Esophagus (tissue), 2 donors: ENCODE measurements around the gene MRNIP. TPM values are rescaled to one million over a fixed set of nuclear protein-coding genes. Genes with fewer than 3 reads are reported as not detected.

Source experiments
- H3K27ac ChIP-seq, 2 donors: one replicate each; pipeline ENCODE4 v1.5.1; 2013; ENCODE audit warnings: low read depth in 2 of 2, mild to moderate bottlenecking in 2 of 2, inconsistent platforms in 1 of 2, low read length in 1 of 2, moderate library complexity in 1 of 2
- H3K27me3 ChIP-seq, 2 donors: one replicate each; pipeline ENCODE4 v1.6.1; 2013; ENCODE audit warnings: low read length in 2 of 2, control low read depth in 1 of 2, mild to moderate bottlenecking in 1 of 2; ENCODE audit not compliant: insufficient read depth in 2 of 2, control insufficient read depth in 1 of 2
- H3K36me3 ChIP-seq, 2 donors: one replicate each; pipeline ENCODE4 v1.6.1; 2013; ENCODE audit warnings: low read length in 1 of 2; ENCODE audit not compliant: control insufficient read depth in 2 of 2, insufficient read depth in 2 of 2
- H3K4me1 ChIP-seq, 2 donors: one replicate each; pipeline ENCODE4 v1.6.1; 2013; ENCODE audit warnings: low read length in 1 of 2; ENCODE audit not compliant: control insufficient read depth in 2 of 2, insufficient read depth in 2 of 2
- H3K4me3 ChIP-seq, 2 donors: one replicate each; pipeline ENCODE4 v1.5.1; 2013; ENCODE audit warnings: low read length in 2 of 2, mild to moderate bottlenecking in 2 of 2, low read depth in 1 of 2, moderate library complexity in 1 of 2
- H3K9me3 ChIP-seq, 2 donors: one replicate each; pipeline ENCODE4 v1.6.1; 2013; ENCODE audit warnings: mild to moderate bottlenecking in 2 of 2, low read depth in 1 of 2, low read length in 1 of 2, moderate library complexity in 1 of 2; ENCODE audit not compliant: control insufficient read depth in 2 of 2, insufficient read depth in 1 of 2
- WGBS, 2 donors: extraction: QIAGEN DNeasy Blood & Tissue Kit; methylation state at CpG; one replicate each; pipeline ENCODE4 v1.1.7; 2013; 5-methylcytosine and 5-hydroxymethylcytosine counted together
- polyA plus RNA-seq, 2 donors: library from polyadenylated mRNA; stranded (reverse); fragments of 200-250 nt; gene quantifications; one replicate each; pipeline ENCODE4 v1.2.3, GENCODE V29; 2013
- donor health status: healthy with polysubstance abuse.
- donor health status: Bipolar disorder and iron deficiency.

The MRNIP gene
- polyA plus RNA-seq, 2 donors = 12.2 to 31.5 TPM

GRCh38 chr5:179798144-179798770, 60.4 kb downstream of the MRNIP start:
- Histone ChIP-seq H3K4me3 (no peak overlapping the region), H3K9me3 (no peaks in the 10 kb centered on the region), H3K4me1 (peaks cover 3 to 34% of the 10 kb centered on the region in 2 donors), H3K27me3 (no peaks in the 10 kb centered on the region), H3K36me3 (peaks cover 4 to 34% of the 10 kb centered on the region in 2 donors), H3K27ac (no peak overlapping the region)
- 92 to 93% methylated on average over 23 of the region's 23 CpGs for WGBS, 2 donors

GRCh38 chr5:179797741-179798140, 60.9 kb downstream of the MRNIP start:
- Histone ChIP-seq H3K27ac (no peak overlapping the region), H3K9me3 (no peaks in the 10 kb centered on the region), H3K27me3 (no peaks in the 10 kb centered on the region), H3K4me1 (peaks cover 3 to 30% of the 10 kb centered on the region in 2 donors), H3K4me3 (no peak overlapping the region), H3K36me3 (peaks cover 4 to 34% of the 10 kb centered on the region in 2 donors)
- WGBS, 2 donors = 84 to 87% methylated on average over 26 to 30 of the region's 30 CpGs

- Histone ChIP-seq H3K27ac (peak overlapping the region; percentile 82 to 91), H3K36me3 (peaks cover 4 to 34% of the 10 kb centered on the region in 2 donors), H3K4me3 (no peak overlapping the region), H3K27me3 (no peaks in the 10 kb centered on the region), H3K9me3 (no peaks in the 10 kb centered on the region), H3K4me1 (peaks cover 3 to 24% of the 10 kb centered on the region in 2 donors)
- WGBS, 2 donors = 67 to 73% methylated on average over 21 of the region's 21 CpGs
Observed at GRCh38 chr5:179796877-179797608, 61.6 kb downstream of the MRNIP start.

- no peaks in the 10 kb centered on the region for H3K27me3 ChIP-seq
- no peaks in the 10 kb centered on the region for H3K9me3 ChIP-seq
- peak overlapping the region; percentile 82 to 91 for H3K27ac ChIP-seq
- peak overlapping the region; percentile 58 to 74 for H3K4me3 ChIP-seq
- WGBS, 2 donors = 2% methylated on average over 74 to 113 of the region's 113 CpGs
- peaks cover 2 to 32% of the 10 kb centered on the region in 2 donors for H3K36me3 ChIP-seq
- H3K4me1 ChIP-seq = peaks cover 3 to 24% of the 10 kb centered on the region in 2 donors
Observed at GRCh38 chr5:179795863-179796833, 62.5 kb downstream of the MRNIP start.

- WGBS, 2 donors = 7 to 8% methylated on average over 45 to 53 of the region's 53 CpGs
- Histone ChIP-seq H3K27me3 (no peaks in the 10 kb centered on the region), H3K4me3 (peak overlapping the region; percentile 58 to 74), H3K9me3 (no peaks in the 10 kb centered on the region), H3K36me3 (peaks cover 0 to 27% of the 10 kb centered on the region in 2 donors), H3K4me1 (peaks cover 3 to 24% of the 10 kb centered on the region in 2 donors), H3K27ac (peak overlapping the region; percentile 80 to 91)
Observed at GRCh38 chr5:179795049-179795862, 63.4 kb downstream of the MRNIP start.

GRCh38 chr5:179794575-179794974, 64.0 kb downstream of the MRNIP start:
- no peaks in the 10 kb centered on the region for H3K27me3 ChIP-seq
- 66 to 91% methylated on average over 3 of the region's 3 CpGs for WGBS, 2 donors
- H3K4me1 ChIP-seq = peaks cover 3 to 24% of the 10 kb centered on the region in 2 donors
- peak overlapping the region in 1 of 2 donors; percentile 62 for H3K27ac ChIP-seq
- H3K36me3 ChIP-seq = peaks cover 0 to 21% of the 10 kb centered on the region in 2 donors
- no peaks in the 10 kb centered on the region for H3K9me3 ChIP-seq
- no peak overlapping the region for H3K4me3 ChIP-seq

- Histone ChIP-seq H3K4me3 (peak overlapping the region in 1 of 2 donors; percentile 21), H3K4me1 (peaks cover 3 to 24% of the 10 kb centered on the region in 2 donors), H3K27me3 (no peaks in the 10 kb centered on the region), H3K9me3 (no peaks in the 10 kb centered on the region), H3K36me3 (peaks cover 0 to 17% of the 10 kb centered on the region in 2 donors), H3K27ac (peak overlapping the region; percentile 40 to 62)
- 66 to 72% methylated on average over 3 of the region's 3 CpGs for WGBS, 2 donors
Observed at GRCh38 chr5:179794171-179794570, 64.4 kb downstream of the MRNIP start.

GRCh38 chr5:179793468-179794139, 65.0 kb downstream of the MRNIP start, which contains the start of gene LTC4S:
Gene LTC4S (plus strand): TSS chr5:179793986. CDS start chr5:179794081, 95 bp downstream.
- Histone ChIP-seq H3K9me3 (no peaks in the 10 kb centered on the region), H3K4me1 (peaks cover 3 to 24% of the 10 kb centered on the region in 2 donors), H3K4me3 (peak within 1 kb of the TSS in 1 of 2 donors; percentile 21), H3K27me3 (no peaks in the 10 kb centered on the region), H3K27ac (peak within 1 kb of the TSS; percentile 62 to 66), H3K36me3 (peaks cover 0 to 11% of the 10 kb centered on the region in 2 donors)
- 13 to 23% methylated on average over 19 of the region's 19 CpGs for WGBS, 2 donors
